Nasal cavity respiratory epithelium epithelial cell of viscerocranial mucosa (primary cell): ENCODE data around the gene BSPRY. TPM values are rescaled to one million over a fixed set of nuclear protein-coding genes. Genes with fewer than 3 reads are reported as not detected.

Experiments used
- total RNA-seq: library from RNA; depleted of rRNA; stranded (reverse); fragments of >200 nt; gene quantifications from 2 replicates; pipeline ENCODE4 v1.2.3, GENCODE V29; 2014

The BSPRY gene
- total RNA-seq: 6.1 and 6.5 TPM in 2 replicates

DNA sequence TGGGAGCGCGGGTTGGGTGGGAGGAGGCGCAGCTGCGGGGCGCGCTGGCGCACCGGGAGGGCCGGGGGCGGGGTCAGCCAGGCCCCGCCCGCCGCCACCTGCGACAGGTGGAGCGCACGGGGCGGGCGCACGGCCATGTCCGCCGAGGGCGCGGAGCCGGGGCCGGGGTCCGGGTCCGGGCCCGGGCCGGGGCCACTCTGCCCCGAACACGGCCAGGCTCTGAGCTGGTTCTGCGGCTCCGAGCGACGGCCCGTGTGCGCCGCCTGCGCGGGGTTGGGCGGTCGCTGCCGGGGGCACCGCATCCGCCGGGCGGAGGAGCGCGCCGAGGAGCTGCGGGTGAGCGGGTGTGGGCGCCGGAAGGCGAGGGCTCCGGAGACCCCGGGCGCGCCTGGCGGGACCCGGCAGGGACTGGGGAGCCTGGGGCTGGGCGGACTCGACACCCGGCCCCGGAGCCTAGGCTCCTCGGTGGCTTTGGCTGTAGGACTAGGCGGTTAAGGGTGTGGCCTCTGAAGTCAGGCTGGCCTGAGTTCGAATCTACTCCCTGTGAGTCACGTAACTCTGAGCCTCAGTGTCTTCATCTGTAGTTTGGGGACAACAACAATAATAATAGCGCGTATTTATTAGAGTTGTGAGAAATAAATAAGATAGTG, at the start of gene BSPRY:
TSS of gene BSPRY (plus strand) at position 97 of the 650 bp plus-strand sequence. CDS start at position 136, 39 bp downstream.

DNA sequence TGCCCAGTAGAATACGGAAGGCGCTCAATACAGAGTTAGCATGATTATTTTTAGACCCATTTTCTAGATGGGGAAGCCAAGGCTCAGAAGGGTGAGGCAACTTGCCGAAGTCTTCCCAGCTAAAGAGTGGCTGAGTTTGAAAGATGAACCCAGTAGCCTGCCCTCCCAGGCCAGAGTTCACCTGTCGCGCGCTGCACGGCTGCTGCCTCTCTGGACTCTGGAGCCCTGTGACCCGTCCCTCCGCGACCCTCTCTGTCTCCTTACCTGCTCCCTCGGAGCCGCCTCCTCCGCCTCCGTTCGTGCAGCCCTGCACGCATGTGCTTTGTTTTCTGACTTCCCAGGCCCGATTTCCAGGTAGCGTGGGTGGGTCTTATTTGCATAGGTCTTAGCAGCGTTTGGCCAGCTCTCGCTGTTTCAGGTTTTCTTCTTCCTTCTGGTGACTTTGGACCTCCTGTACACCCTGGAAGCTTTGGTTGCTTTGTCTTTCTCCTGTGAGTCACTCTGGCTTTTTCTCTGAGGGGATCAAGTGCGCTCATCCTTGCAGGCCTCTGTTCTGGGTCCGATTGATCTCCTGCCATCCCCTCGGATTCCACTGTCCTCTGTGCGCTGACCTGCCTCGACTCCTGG, 46.4 kb upstream of the BSPRY start, which contains the start of gene RNF183:
TSS of gene RNF183 (minus strand) at position 585 of the 627 bp plus-strand sequence. CDS start 5,192 bp downstream, outside the sequence.

DNA sequence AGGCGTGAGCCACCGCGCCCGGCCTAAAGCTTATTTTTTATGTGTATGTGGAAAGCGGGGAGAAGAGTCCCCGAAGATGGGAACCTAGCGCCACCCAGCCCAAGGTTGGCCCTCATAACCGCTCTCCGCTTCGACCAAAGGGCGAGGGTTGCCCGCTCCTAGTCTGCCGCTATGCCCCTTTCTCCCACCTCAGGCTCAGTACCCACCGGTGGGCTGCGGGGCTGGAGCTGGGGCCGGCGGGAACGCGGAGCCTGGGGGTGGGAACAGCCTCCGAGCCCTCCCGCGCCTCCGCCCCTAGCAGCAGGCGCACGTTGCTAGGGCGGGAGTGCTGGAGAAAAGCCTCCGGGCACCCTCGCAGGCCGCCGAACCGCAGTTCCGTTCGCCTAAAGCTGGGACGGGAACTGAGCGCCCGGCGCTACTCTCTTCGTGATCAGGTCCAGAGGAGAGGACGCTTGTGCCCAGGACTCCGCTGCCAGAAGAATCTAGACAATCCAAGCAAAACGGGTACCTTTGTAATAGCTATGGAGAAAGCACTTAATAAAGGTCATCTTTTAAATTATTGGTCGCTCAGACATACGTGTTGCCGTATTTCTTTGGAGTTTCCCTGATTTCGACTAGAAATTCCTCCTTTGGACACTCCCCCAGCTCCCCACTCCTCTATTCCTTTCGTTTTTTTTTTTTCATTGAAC, 9.2 kb upstream of the BSPRY start, which contains the start of gene WDR31:
TSS of gene WDR31 (minus strand) at position 265 of the 689 bp plus-strand sequence. CDS start 8,253 bp downstream, outside the sequence.

DNA sequence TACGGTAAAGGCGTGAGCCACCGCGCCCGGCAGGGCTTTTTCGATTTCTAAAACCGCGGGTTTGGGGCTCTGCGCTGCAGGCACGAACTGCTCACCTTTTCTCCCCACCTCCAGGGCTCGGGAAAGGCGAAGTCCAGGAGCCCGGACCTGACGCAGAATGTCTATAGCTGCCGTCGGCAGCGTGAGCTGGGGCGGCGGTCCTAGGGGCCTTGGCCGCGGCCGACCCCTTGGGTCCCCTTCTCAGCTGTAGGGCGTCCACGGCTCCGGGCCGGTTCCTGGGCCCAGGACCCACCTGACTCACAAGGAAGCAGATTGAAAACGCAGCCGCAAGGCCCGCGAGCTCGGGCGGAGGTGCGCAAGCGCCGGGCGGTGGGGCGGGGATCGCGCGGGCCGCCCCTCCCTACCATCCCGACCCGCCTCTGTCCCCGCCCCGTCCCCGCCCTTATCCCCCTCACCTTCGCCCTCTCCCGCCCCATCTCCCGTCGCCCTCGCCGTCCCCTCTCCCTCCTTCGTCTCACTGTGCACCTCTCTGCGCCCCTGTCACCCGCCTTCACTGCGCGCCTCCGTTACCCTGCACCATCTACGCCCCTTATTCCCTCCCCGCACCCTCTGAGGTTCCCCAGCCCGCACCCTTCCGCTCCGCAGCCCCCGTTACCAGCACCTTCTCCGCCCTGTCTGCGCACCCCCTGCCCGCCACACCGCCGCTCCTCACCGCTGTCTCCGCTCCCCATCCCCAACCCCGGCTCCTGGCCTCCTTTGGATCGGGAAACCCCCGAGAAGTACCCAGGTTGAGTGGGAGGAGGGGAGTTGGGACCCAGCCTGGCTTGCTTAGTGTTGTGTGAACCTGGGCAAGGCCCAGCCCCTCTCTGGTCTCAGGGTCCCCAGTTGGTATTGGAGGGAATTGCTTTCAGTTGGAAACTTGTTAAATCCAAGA, 27.6 kb downstream of the BSPRY start, which contains the start of gene HDHD3:
TSS of gene HDHD3 (minus strand) at position 353 of the 934 bp plus-strand sequence. CDS start 2,632 bp downstream, outside the sequence.

GRCh38 chr9:113401027-113401792, 51.9 kb downstream of the BSPRY start, which contains the start of gene ALAD:
Gene ALAD, minus strand, starts transcription at chr9:113401284. Its CDS starts 7,725 bp downstream, at chr9:113393559.

GRCh38 chr9:113410207-113410864, 61.0 kb downstream of the BSPRY start, which contains the start of the genes C9orf43 and POLE3:
Gene C9orf43, plus strand, starts transcription at chr9:113410747. Its CDS starts 2,747 bp downstream, at chr9:113413494.
Gene POLE3, minus strand, starts transcription at chr9:113410675. Its CDS starts 382 bp downstream, at chr9:113410293.

Other genes with a start within 250 kb of the BSPRY start
- gene SLC31A2, start 198.5 kb upstream of the BSPRY start, total RNA-seq: 48.1 and 81.7 TPM in 2 replicates
- gene FKBP15, start 128.3 kb upstream of the BSPRY start, total RNA-seq: 12.3 and 27.1 TPM in 2 replicates
- gene SLC31A1, start 128.0 kb upstream of the BSPRY start, total RNA-seq: 42.5 and 44.1 TPM in 2 replicates
- 20.5 and 23.8 TPM in 2 replicates for gene CDC26, start 74.0 kb upstream of the BSPRY start, total RNA-seq
- gene PRPF4, start 73.9 kb upstream of the BSPRY start, total RNA-seq: 49.2 and 59.5 TPM in 2 replicates
- gene RNF183, start 46.2 kb upstream of the BSPRY start, total RNA-seq: 0.50 TPM in 1 of 2 replicates, not detected in the other
- 4.1 and 4.8 TPM in 2 replicates for gene WDR31, start 9.3 kb upstream of the BSPRY start, total RNA-seq
- gene HDHD3, start 27.4 kb downstream of the BSPRY start, total RNA-seq: 17.1 and 19.4 TPM in 2 replicates
- gene ALAD, start 51.7 kb downstream of the BSPRY start, total RNA-seq: 2.4 and 12.2 TPM in 2 replicates
- 51.9 and 56.6 TPM in 2 replicates for gene POLE3, start 61.1 kb downstream of the BSPRY start, total RNA-seq
- gene C9orf43, start 61.2 kb downstream of the BSPRY start, total RNA-seq: 0.34 and 0.71 TPM in 2 replicates
- gene RGS3, start 114.2 kb downstream of the BSPRY start, total RNA-seq: 32.0 and 37.6 TPM in 2 replicates